Forelimb muscle (tissue), 1 donor: ENCODE data around the gene RPS6KA4. TPM values are rescaled to one million over a fixed set of nuclear protein-coding genes. Genes with fewer than 3 reads are reported as not detected.

ENCODE experiments used
- DNase-seq: peaks from one replicate; pipeline ENCODE4 v3.0.0-alpha.2; 2013; ENCODE audit warnings: low read depth
- polyA plus RNA-seq: library from polyadenylated mRNA; unstranded; fragments of 120-200 nt; gene quantifications from one replicate; pipeline ENCODE4 v1.2.1, GENCODE V29; 2013; ENCODE audit not compliant: insufficient read length

RPS6KA4 gene
- polyA plus RNA-seq, 1 donor = 12.3 TPM

GRCh38 chr11:64366751-64367150 lies 7.8 kb downstream of the RPS6KA4 start:
- no peak for DNase-seq

DNA sequence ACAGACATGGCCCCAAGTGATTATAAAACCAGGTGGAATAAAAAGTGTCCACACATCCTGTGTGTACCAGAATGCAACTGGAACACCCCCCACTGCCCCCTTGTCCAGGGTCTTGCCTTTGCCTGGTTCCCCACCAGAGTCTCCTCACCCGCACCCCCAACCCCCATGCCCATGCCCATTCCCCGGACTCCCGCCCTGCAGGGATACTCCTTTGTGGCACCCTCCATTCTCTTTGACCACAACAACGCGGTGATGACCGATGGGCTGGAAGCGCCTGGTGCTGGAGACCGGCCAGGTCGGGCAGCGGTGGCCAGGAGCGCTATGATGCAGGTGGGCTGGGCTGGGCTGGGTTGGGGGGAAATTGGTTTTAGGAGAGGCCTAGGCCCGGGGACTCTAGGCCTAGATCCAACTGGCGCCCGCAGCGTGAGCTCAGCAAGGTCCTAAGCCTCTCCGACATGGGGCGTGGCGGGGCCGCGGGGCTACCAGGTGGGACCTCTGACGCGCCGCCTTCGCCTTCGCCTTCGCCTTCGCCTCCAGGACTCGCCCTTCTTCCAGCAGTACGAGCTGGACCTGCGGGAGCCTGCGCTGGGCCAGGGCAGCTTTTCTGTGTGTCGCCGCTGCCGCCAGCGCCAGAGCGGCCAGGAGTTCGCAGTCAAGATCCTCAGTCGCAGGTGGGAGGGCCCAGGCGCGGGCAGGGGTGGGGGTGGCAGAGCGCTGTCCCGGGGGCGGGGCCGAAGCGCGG lies 9.1 kb downstream of the RPS6KA4 start:
- DNase-seq = no peak

DNA sequence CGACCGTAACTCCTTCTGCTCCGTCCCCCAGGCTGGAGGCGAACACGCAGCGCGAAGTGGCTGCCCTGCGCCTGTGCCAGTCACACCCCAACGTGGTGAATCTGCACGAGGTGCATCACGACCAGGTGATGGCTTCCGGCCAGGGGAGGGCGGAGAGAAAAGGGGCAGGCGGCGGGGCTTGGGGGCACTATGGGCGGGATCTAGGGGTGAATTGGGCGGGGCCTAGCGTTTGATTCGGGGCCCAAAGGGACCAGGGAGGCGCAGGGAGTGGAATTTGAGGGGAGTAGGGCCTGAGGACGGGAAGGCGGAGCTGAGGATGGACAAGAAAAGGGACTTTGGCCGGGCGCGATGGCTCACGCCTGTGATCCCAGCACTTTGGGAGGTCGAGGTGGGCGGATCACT lies 9.7 kb downstream of the RPS6KA4 start:
- DNase-seq = no peak

DNA sequence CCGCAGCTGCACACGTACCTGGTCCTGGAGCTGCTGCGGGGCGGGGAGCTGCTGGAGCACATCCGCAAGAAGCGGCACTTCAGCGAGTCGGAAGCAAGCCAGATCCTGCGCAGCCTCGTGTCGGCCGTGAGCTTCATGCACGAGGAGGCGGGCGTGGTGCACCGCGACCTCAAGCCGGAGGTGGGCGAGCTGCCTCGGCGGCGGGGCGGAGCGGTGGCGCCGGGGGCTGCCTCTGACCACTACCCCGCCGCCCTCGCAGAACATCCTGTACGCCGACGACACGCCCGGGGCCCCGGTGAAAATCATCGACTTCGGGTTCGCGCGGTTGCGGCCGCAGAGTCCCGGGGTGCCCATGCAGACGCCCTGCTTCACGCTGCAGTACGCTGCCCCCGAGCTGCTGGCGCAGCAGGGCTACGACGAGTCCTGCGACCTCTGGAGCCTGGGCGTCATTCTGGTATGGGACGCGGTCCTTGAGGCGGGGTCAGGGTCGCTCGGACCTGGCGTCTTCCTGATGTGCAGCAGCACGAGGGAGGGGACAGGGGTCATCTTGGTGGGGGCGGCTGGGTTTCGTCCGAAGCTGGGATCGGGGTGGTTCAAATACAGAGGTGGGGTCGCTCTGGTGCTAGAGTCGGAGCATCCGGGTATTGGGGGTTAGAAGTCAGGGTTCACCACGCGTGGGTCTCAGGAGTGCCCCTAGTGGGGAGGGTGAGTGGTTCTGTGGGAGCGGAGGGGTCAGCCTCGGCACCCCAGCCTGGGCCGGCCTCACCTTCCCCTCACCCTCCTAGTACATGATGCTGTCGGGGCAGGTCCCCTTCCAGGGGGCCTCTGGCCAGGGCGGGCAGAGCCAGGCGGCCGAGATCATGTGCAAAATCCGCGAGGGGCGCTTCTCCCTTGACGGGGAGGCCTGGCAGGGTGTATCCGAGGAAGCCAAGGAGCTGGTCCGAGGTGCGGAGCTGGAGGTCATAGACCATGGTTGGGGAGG lies 10.8 kb downstream of the RPS6KA4 start:
- no peak for DNase-seq

GRCh38 chr11:64371201-64371600 lies 12.2 kb downstream of the RPS6KA4 start:
- DNase-seq = no peak

DNA sequence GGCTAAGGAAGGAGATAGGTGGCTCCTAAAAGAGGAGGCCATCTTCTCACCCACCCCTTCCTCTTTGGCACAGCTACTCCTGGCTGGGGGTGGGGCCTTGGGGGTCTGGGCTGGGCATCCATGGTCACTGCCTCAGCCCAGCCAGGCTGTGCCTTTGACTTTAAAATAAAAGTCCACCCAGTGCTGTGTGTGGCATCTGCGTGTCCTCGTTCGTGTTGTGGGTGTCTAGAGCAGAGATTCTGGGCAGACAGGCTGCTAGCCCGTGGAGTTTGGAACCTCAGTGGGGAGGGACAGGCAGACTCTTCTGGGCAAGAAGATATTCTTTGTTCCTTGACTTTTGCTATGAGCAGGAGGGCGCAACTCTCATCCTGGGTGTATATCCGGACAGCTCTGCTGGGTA lies 13.1 kb downstream of the RPS6KA4 start:
- DNase-seq = no peak

DNA sequence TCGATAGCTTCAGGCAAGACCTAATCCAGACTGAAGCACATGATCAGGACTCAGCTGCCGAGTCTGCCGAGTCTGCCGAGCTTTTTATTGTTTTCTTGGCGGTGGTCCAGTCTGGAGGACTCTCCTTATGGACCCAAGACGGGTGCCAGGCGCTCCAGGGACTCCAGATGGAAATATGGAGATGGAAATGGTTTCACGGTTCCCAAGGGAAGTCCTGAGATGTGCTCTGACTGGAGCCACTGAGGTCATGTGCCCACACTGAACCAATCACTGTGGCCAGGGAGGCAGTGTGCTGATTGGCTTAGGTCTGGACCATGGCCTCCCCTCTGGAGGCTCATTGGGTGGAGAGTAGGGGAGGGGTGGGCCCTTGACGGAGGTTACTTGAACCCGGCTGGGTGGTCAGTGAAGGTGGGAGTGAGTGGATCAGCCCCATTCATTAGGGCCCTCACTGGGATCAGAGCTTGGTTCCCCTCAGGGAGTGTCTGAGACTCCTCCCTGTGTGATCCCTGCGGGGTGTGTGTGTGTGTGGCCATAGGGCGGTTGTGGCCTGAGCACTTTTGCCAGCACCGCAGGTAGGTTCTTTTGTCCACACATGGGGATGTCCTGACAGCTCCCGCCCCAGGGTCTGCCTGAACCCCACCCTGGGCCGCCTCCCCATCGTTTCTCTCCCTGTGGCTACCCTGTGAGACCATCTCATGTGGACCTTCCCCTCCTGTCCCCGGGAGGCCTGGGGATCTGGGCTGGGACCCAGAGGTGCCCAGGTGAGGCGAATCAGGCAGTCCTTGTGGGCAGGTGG lies 14.0 kb downstream of the RPS6KA4 start:
- DNase-seq = no peak

- DNase-seq = no peak
Observed at GRCh38 chr11:64373598-64373974, 14.6 kb downstream of the RPS6KA4 start.

DNA sequence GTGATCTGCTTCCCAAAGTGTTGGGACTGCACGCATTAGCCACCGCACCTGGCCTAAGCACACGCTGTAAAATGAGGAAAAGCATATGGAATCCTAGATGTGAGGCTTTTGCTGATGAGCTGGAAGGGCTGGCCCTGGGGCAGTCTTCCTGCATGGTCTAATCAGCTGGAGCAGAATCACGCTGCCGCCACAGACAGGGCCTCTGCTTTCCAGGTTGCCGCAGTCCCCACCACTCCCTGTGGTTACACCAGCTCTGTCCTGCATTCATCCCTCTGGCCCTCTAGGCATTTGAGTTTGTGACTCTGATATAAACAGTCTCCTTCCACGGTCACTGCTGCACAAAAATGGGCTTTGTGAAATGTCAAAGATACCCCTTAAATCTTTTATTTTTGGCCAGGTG lies 17.1 kb downstream of the RPS6KA4 start:
- no peak for DNase-seq

DNA sequence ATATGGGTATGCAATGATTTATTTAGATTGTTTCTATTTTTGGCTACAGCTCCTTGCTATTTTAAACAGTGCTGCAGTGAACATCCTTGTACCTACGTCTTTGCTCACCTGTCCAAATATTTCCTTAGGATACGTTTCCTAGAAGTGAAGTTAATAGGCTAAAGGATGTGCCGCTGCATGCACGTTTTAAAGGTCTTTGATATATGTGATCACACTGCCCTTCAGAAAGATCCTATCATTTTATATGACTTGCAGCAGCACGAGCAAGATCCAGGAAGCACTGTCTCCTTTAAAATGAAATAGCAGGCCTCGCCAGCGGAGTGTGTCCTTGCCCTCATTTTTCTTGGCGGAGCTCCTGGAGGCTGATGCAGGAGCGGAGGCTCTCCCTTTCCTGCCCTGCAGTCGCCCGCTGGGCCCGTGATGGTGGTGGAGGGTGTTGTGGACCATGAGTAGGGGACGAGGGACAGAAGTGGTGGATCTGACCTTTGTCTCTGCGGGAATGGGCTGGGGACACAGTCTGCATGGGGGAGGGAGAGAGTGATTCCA lies 19.4 kb downstream of the RPS6KA4 start:
- DNase-seq = no peak

DNA sequence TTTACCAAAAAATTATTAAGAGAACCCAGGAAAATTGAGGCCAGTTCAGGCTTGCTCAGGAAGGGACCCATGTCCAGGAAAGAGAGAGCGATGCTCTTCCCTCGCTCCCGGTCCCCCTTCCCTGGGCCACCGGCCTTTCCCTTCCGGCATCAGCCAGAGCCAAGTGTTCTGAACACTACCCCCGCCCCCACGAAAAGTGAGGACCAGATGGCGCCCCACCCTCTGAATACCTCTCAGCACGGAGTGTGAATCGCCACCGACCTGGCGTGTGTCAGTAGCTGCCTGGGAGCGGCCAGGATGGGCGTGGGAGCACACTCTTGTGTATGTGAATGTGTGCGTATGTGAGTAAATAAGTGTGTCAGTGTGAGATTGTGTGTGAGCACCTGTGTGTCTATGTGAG lies 20.2 kb downstream of the RPS6KA4 start:
- DNase-seq = no peak

DNA sequence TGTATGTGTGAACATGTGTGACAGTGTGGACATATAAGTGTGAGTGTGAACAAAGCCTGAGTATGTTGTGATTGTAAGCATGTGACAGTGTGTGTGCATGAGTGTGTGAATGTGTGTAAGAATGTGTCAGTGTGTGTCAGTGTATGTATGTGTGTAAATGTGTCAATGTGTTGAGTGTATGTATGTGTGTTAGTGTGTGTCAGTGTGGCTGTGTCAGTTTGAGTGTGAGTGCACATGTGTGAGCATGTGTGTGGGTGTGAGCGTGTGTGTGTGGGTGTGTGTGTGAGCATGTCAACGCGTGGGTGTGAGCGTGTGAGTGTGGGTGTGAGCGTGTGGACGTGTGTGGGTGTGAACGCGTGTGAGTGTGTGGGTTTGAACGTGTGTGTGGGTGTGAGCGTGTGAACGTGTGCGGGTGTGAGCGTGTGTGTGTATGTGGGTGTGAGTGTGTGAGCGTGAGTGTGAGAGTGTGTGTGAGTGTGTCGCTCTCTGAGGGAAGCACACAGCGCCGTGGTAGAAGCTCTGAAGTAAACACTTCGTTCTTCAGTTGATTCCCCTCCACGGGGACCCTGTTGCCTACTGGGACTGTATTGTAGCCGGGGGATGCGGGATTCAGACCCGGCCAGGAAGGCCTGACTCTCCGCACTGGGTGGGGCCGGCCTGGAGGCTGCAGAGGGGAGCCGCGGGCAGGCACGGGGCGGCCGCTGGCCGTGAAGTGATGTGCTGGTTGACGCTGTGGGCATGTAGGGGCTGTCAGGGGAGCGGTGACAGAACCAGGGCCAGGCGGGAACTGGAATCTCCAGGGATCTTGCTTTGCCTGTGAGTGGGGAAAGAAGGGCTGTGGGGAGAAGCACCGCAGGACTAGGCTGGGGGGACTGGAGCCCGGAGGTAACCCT lies 21.1 kb downstream of the RPS6KA4 start:
- DNase-seq = no peak

DNA sequence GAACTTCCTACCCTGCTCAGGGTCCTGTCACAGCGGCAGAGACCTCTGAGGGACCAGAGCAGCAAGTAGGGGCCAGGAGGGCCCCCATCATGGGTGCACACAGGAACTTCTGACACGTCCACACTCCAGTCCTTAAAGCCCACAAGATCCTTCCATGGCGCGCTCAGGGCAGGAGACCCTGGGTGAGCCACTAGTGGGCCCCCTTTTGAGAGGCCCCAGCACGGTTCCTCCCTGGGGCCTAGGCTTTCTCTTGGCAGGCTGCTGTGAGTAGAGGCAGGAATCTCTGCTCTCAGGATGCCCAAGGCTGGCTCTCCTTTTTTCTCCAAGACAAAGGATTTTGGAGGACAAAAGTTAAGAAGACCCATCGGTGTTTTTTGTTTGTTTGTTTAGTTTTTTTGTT lies 22.4 kb downstream of the RPS6KA4 start:
- no peak for DNase-seq

GRCh38 chr11:64382047-64382446 lies 23.1 kb downstream of the RPS6KA4 start:
- no peak for DNase-seq

- DNase-seq = no peak
Observed at GRCh38 chr11:64382586-64382985, 23.6 kb downstream of the RPS6KA4 start.

DNA sequence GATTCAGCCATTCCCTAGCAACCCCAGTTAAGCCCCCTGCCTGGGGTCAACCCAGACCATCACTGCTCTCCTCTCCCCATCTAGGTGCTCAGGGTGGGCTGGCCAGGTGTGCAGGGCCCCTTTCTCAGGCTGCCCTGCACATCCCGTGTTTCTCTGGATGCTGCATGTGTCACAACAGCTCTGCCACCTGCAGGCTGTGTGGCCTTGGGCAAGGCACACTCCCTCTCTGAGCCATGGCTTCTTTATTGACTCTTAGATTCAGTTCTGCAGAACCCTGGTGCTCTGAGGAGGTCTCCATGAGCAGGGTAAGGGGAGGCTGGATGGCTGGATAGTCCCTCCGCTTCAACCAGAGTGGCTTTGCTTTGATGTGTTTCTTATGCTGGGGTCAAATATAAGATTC lies 24.6 kb downstream of the RPS6KA4 start:
- DNase-seq = no peak

- no peak for DNase-seq
Observed at GRCh38 chr11:64384028-64384737, 25.2 kb downstream of the RPS6KA4 start.

- DNase-seq = no peak
Observed at GRCh38 chr11:64384981-64385944, 26.3 kb downstream of the RPS6KA4 start.
